SK-N-SH treated with all-trans-retinoic acid at 6 μM for 48 hours (cell line): ENCODE data around the gene PFKFB4.

ENCODE experiments used
- ATAC-seq: fragments of 200-7000 bp; cut with Tn5 transposase; 3 replicates; pipeline ENCODE4 v1.9.1; 2020; ENCODE audit warnings: mild to moderate bottlenecking, moderate library complexity
- ARNTL ChIP-seq: fragments of 450-650 bp; formaldehyde crosslinking; IDR thresholded peaks from 2 replicates; pipeline ENCODE4 v1.5.0; 2020; ENCODE audit warnings: low read depth, mild to moderate bottlenecking, moderate library complexity, borderline replicate concordance
- BACH2 ChIP-seq: fragments of 250-450 bp; sonication (Bioruptor Pico); IDR thresholded peaks from 2 replicates; pipeline ENCODE4 v1.9.0; 2021; ENCODE audit warnings: mild to moderate bottlenecking, borderline replicate concordance
- CSDC2 ChIP-seq: fragments of 250-450 bp; sonication (Bioruptor Pico); IDR thresholded peaks from 2 replicates; pipeline ENCODE4 v1.5.0; 2020; ENCODE audit warnings: mild to moderate bottlenecking, moderate library complexity
- ESRRG ChIP-seq: fragments of 250-450 bp; sonication (Bioruptor Pico); IDR thresholded peaks from 2 replicates; pipeline ENCODE4 v1.6.1; 2021; ENCODE audit warnings: mild to moderate bottlenecking
- GLIS3 ChIP-seq: fragments of 250-450 bp; sonication (Bioruptor Pico); IDR thresholded peaks from 2 replicates; pipeline ENCODE4 v1.5.0; 2020; ENCODE audit warnings: mild to moderate bottlenecking, moderate library complexity
- ISL1 ChIP-seq: fragments of 250-450 bp; sonication (Bioruptor Pico); IDR thresholded peaks from 2 replicates; pipeline ENCODE4 v2.1.2; 2022; ENCODE audit warnings: mild to moderate bottlenecking, moderate library complexity
- OSR1 ChIP-seq: fragments of 250-450 bp; sonication (Bioruptor Pico); IDR thresholded peaks from 2 replicates; pipeline ENCODE4 v1.8.0; 2022; ENCODE audit warnings: moderate library complexity, mild to moderate bottlenecking, inconsistent platforms
- RARB ChIP-seq: fragments of 250-450 bp; sonication (Bioruptor Pico); IDR thresholded peaks from 2 replicates; pipeline ENCODE4 v1.8.0; 2021; ENCODE audit warnings: mild to moderate bottlenecking, moderate library complexity
- TCF4 ChIP-seq: fragments of 250-450 bp; sonication (Bioruptor Pico); IDR thresholded peaks from 2 replicates; pipeline ENCODE4 v1.8.0; 2021; ENCODE audit warnings: mild to moderate bottlenecking, moderate library complexity, borderline replicate concordance
- TOX ChIP-seq: fragments of 250-450 bp; sonication (Bioruptor Pico); IDR thresholded peaks from 2 replicates; pipeline ENCODE4 v1.8.0; 2021; ENCODE audit warnings: mild to moderate bottlenecking, moderate library complexity, borderline replicate concordance
- ZC3H10 ChIP-seq: fragments of 250-450 bp; sonication (Bioruptor Pico); IDR thresholded peaks from 2 replicates; pipeline ENCODE4 v1.5.1; 2021; ENCODE audit warnings: mild to moderate bottlenecking, moderate library complexity
- ZFP3 ChIP-seq: fragments of 250-450 bp; sonication (Bioruptor Pico); IDR thresholded peaks from 2 replicates; pipeline ENCODE4 v1.5.0; 2020; ENCODE audit warnings: mild to moderate bottlenecking, moderate library complexity
- ZFP30 ChIP-seq: fragments of 450-650 bp; formaldehyde crosslinking; IDR thresholded peaks from 2 replicates; pipeline ENCODE4 v1.5.0; 2022; ENCODE audit warnings: mild to moderate bottlenecking, moderate library complexity
- ZNF565 ChIP-seq: fragments of 450-650 bp; formaldehyde crosslinking; conservative IDR thresholded peaks from 2 replicates; pipeline ENCODE4 v1.5.0; 2020; ENCODE audit warnings: low read depth, mild to moderate bottlenecking, moderate library complexity
- ZNF70 ChIP-seq: fragments of 450-650 bp; formaldehyde crosslinking; IDR thresholded peaks from 2 replicates; pipeline ENCODE4 v1.5.0; 2020; ENCODE audit warnings: mild to moderate bottlenecking, moderate library complexity
- ZNF8 ChIP-seq: fragments of 450-650 bp; formaldehyde crosslinking; IDR thresholded peaks from 2 replicates; pipeline ENCODE4 v1.5.0; 2020; ENCODE audit warnings: mild to moderate bottlenecking, moderate library complexity
- TF ChIP-seq, protein P1 (sequence below): fragments of 250-450 bp; sonication (Bioruptor Pico); IDR thresholded peaks from 2 replicates; pipeline ENCODE4 v1.8.0; 2021; ENCODE audit warnings: low read depth, mild to moderate bottlenecking, moderate library complexity, borderline replicate concordance
- TF ChIP-seq, protein P2 (sequence below): fragments of 250-450 bp; sonication (Bioruptor Pico); IDR thresholded peaks from 2 replicates; pipeline ENCODE4 v1.5.0; 2020; ENCODE audit warnings: mild to moderate bottlenecking, moderate library complexity
- TF ChIP-seq, protein P3 (sequence below): fragments of 250-450 bp; sonication (Bioruptor Pico); IDR thresholded peaks from 2 replicates; pipeline ENCODE4 v1.8.0; 2020; ENCODE audit warnings: mild to moderate bottlenecking, moderate library complexity, borderline replicate concordance
- TF ChIP-seq, protein P4 (sequence below): fragments of 250-450 bp; sonication (Bioruptor Pico); IDR thresholded peaks from 2 replicates; pipeline ENCODE4 v1.5.1; 2020; ENCODE audit warnings: low read depth, mild to moderate bottlenecking, moderate library complexity
- TF ChIP-seq, protein P5 (sequence below): fragments of 250-450 bp; sonication (Bioruptor Pico); IDR thresholded peaks from 2 replicates; pipeline ENCODE4 v1.5.1; 2021; ENCODE audit warnings: mild to moderate bottlenecking, moderate library complexity

The PFKFB4 gene

DNA sequence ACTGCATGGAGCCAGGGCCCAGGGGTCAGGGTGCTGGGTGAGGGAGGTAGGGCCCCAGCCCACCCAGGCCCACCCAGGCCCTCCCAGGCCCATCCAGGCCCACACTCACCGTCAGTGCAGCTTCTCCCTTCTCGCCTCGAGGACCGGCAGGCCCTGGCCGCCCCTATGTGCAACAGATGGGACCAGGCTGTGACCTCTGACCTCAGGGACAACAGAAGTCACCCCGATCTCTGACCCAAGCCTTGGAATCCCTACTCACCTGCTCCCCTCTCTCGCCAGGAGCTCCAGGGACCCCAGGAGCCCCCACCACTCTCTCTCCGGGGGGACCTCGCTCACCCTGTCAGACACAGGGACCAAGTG lies 9.8 kb upstream of the PFKFB4 start:
- TF ChIP-seq GLIS3 (CRISPR knock-in tag) (no peak), ISL1 (CRISPR knock-in tag) (no peak), RARB (no peak), BACH2 (no peak), ZC3H10 (CRISPR knock-in tag) (no peak), ZFP30 (CRISPR knock-in tag) (no peak), TCF4 (CRISPR knock-in tag) (no peak), CSDC2 (CRISPR knock-in tag) (no peak), ZFP3 (CRISPR knock-in tag) (no peak), TOX (CRISPR knock-in tag) (no peak)
- TF ChIP-seq, protein P1, sequence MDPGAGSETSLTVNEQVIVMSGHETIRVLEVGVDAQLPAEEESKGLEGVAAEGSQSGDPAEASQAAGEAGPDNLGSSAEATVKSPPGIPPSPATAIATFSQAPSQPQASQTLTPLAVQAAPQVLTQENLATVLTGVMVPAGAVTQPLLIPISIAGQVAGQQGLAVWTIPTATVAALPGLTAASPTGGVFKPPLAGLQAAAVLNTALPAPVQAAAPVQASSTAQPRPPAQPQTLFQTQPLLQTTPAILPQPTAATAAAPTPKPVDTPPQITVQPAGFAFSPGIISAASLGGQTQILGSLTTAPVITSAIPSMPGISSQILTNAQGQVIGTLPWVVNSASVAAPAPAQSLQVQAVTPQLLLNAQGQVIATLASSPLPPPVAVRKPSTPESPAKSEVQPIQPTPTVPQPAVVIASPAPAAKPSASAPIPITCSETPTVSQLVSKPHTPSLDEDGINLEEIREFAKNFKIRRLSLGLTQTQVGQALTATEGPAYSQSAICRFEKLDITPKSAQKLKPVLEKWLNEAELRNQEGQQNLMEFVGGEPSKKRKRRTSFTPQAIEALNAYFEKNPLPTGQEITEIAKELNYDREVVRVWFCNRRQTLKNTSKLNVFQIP (CRISPR knock-in tag) = no peak
- TF ChIP-seq, protein P2, sequence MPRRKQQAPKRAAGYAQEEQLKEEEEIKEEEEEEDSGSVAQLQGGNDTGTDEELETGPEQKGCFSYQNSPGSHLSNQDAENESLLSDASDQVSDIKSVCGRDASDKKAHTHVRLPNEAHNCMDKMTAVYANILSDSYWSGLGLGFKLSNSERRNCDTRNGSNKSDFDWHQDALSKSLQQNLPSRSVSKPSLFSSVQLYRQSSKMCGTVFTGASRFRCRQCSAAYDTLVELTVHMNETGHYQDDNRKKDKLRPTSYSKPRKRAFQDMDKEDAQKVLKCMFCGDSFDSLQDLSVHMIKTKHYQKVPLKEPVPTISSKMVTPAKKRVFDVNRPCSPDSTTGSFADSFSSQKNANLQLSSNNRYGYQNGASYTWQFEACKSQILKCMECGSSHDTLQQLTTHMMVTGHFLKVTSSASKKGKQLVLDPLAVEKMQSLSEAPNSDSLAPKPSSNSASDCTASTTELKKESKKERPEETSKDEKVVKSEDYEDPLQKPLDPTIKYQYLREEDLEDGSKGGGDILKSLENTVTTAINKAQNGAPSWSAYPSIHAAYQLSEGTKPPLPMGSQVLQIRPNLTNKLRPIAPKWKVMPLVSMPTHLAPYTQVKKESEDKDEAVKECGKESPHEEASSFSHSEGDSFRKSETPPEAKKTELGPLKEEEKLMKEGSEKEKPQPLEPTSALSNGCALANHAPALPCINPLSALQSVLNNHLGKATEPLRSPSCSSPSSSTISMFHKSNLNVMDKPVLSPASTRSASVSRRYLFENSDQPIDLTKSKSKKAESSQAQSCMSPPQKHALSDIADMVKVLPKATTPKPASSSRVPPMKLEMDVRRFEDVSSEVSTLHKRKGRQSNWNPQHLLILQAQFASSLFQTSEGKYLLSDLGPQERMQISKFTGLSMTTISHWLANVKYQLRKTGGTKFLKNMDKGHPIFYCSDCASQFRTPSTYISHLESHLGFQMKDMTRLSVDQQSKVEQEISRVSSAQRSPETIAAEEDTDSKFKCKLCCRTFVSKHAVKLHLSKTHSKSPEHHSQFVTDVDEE (CRISPR knock-in tag) = no peak
- no peak for ATAC-seq

DNA sequence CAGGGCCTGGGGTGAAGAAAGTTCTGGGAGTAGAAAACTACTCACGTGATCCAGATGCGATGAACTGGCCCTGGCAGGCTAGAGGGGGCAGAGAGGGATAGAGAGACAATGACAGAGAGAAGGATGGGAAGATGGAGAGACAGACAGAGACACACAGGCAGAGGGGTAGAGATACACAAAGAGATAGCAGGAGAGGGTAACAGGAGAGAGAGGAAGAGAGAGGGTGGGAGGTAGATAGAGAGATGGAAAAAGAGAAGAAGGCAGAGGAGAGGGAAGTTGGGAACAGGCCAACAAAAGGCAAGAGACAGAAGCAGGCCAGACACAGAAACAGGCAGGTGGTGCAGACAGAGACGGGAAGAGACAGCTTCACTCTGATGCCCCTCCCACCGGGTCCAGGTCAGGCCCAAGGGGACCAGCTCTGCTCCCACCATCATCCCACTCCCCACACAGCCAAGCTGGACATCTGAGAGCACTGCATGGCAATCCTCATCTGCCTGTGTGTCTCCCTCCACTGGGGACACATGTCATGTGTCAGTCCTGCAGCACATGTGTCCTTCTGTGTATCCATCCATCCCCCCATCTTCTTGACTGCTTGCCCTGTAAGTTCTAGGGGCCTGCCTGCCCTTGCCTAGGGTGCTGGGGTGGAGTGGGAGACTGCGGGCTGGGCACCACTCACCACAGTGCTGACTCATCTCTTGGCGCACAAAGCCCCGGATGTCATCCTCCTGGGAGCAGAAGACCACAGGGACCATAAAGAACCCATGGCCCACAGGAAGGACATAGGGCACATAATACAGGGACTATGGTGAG lies 9.2 kb upstream of the PFKFB4 start:
- peak; percentile 50 for ATAC-seq
- TF ChIP-seq TCF4 (CRISPR knock-in tag) (no peak), BACH2 (no peak), ZNF565 (CRISPR knock-in tag) (no peak)
- TF ChIP-seq, protein P3, sequence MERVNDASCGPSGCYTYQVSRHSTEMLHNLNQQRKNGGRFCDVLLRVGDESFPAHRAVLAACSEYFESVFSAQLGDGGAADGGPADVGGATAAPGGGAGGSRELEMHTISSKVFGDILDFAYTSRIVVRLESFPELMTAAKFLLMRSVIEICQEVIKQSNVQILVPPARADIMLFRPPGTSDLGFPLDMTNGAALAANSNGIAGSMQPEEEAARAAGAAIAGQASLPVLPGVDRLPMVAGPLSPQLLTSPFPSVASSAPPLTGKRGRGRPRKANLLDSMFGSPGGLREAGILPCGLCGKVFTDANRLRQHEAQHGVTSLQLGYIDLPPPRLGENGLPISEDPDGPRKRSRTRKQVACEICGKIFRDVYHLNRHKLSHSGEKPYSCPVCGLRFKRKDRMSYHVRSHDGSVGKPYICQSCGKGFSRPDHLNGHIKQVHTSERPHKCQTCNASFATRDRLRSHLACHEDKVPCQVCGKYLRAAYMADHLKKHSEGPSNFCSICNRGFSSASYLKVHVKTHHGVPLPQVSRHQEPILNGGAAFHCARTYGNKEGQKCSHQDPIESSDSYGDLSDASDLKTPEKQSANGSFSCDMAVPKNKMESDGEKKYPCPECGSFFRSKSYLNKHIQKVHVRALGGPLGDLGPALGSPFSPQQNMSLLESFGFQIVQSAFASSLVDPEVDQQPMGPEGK = no peak
- TF ChIP-seq, protein P4, sequence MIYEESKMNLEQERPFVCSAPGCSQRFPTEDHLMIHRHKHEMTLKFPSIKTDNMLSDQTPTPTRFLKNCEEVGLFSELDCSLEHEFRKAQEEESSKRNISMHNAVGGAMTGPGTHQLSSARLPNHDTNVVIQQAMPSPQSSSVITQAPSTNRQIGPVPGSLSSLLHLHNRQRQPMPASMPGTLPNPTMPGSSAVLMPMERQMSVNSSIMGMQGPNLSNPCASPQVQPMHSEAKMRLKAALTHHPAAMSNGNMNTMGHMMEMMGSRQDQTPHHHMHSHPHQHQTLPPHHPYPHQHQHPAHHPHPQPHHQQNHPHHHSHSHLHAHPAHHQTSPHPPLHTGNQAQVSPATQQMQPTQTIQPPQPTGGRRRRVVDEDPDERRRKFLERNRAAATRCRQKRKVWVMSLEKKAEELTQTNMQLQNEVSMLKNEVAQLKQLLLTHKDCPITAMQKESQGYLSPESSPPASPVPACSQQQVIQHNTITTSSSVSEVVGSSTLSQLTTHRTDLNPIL (CRISPR knock-in tag) = no peak

DNA sequence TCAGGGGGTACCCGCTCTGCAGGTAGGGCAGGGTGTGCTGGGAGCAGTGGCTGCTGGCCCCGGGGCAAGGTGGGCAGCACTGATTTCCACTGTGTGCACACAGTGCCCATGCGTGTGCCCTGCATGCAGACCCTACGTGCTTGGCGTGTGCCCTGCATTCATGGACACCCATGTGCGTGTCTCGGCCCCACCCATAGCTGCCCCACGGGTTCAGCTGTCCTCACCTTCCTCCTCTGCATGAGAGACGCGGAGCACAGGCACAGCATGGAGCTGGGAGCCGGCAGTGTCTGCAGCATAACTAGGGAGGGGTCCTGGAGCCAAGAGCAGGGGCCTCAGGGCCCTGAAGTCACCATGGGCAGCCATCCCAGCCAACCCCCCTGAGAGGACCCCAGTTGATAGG lies 8.6 kb upstream of the PFKFB4 start:
- TF ChIP-seq, protein P1 (CRISPR knock-in tag) = no peak
- no peak for TF ChIP-seq ZNF70 (CRISPR knock-in tag)
- no peak for TF ChIP-seq ISL1 (CRISPR knock-in tag)
- TF ChIP-seq ZFP3 (CRISPR knock-in tag) = no peak
- no peak for TF ChIP-seq OSR1 (CRISPR knock-in tag)
- TF ChIP-seq, protein P4 (CRISPR knock-in tag) = no peak
- no peak for TF ChIP-seq ZC3H10 (CRISPR knock-in tag)
- TF ChIP-seq TCF4 (CRISPR knock-in tag) = no peak
- TF ChIP-seq ESRRG (CRISPR knock-in tag) = no peak
- TF ChIP-seq ARNTL = no peak
- TF ChIP-seq, protein P5, sequence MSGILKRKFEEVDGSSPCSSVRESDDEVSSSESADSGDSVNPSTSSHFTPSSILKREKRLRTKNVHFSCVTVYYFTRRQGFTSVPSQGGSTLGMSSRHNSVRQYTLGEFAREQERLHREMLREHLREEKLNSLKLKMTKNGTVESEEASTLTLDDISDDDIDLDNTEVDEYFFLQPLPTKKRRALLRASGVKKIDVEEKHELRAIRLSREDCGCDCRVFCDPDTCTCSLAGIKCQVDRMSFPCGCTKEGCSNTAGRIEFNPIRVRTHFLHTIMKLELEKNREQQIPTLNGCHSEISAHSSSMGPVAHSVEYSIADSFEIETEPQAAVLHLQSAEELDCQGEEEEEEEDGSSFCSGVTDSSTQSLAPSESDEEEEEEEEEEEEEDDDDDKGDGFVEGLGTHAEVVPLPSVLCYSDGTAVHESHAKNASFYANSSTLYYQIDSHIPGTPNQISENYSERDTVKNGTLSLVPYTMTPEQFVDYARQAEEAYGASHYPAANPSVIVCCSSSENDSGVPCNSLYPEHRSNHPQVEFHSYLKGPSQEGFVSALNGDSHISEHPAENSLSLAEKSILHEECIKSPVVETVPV (CRISPR knock-in tag) = no peak
- TF ChIP-seq ZNF565 (CRISPR knock-in tag) = no peak
- TF ChIP-seq, protein P2 (CRISPR knock-in tag) = no peak
- TF ChIP-seq ZNF8 (CRISPR knock-in tag) = no peak
- no peak for TF ChIP-seq GLIS3 (CRISPR knock-in tag)
- no peak for TF ChIP-seq ZFP30 (CRISPR knock-in tag)
- TF ChIP-seq CSDC2 (CRISPR knock-in tag) = no peak
- no peak for ATAC-seq
